ENCODE results near the gene SUB1.

GRCh38 chr5:32597041-32597629 is 11.8 kb downstream of the SUB1 start:
- TF ChIP-seq, protein P1, sequence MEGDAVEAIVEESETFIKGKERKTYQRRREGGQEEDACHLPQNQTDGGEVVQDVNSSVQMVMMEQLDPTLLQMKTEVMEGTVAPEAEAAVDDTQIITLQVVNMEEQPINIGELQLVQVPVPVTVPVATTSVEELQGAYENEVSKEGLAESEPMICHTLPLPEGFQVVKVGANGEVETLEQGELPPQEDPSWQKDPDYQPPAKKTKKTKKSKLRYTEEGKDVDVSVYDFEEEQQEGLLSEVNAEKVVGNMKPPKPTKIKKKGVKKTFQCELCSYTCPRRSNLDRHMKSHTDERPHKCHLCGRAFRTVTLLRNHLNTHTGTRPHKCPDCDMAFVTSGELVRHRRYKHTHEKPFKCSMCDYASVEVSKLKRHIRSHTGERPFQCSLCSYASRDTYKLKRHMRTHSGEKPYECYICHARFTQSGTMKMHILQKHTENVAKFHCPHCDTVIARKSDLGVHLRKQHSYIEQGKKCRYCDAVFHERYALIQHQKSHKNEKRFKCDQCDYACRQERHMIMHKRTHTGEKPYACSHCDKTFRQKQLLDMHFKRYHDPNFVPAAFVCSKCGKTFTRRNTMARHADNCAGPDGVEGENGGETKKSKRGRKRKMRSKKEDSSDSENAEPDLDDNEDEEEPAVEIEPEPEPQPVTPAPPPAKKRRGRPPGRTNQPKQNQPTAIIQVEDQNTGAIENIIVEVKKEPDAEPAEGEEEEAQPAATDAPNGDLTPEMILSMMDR (IDR thresholded peaks at IDR 0.05): no peak
- no peak for TF ChIP-seq POLR2A (IDR thresholded peaks at IDR 0.05)
